Astrocyte of the cerebellum (primary cell): ENCODE measurements around the gene KIF15.

Source experiments
- DNase-seq: peaks from one replicate; pipeline ENCODE4 v3.0.0-alpha.2; 2011; ENCODE audit warnings: low read depth
- H3K4me3 ChIP-seq: 2 replicates; pipeline ENCODE4 v1.5.1; 2011; ENCODE audit warnings: mild to moderate bottlenecking, low read depth, low read length, moderate library complexity
- in situ Hi-C: cut with HindIII; loops from 2 replicates; pipeline ENCODE4 v1.10.0; 2017; ENCODE audit warnings: low sequenced_read_pairs
- TF ChIP-seq, protein P1 (sequence below): IDR thresholded peaks from 2 replicates; pipeline ENCODE4 v1.5.1; 2012; ENCODE audit warnings: low read length, low read depth, moderate library complexity, mild to moderate bottlenecking; ENCODE audit errors: missing control alignments

KIF15 gene

DNA sequence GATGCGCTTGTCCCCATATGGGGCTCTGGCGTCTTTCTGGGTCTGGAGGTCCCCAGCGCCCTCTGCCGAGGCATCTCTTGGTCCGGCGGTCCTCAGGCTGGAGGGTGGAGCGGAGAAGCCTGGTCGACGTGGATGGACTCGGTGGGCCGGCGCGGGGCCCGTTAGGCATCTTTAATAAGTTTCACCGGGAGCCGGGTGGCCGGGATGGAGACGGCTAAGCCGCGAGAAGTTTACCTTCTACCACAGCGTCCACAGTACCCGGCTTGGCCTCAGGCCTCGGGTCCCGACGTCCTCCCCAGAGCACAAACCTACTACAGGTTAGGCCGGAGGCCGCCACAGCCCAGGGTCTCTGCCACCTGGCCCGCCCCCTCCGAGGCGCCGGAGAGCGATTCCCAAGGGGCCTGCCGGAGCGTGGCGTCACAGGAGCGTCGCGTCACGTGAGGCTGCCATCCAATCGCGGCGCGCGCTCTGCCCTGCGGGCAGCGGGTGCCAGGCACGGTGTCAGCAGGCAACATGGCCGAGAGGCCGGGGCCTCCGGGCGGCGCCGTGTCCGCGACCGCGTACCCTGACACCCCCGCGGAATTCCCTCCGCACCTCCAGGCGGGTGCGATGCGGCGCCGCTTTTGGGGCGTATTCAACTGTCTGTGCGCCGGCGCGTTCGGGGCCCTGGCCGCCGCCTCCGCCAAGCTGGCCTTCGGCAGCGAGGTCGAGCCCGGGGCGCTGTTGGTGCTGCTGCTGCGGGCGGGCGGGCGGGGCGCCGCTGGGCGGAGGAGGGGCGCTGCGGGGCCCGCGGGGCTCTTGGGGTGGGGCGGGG lies 100.0 kb downstream of the KIF15 start, which contains the start of gene TMEM42:
Gene TMEM42, plus strand, starts transcription at position 501 of the 814 bp plus-strand sequence. Its CDS starts 13 bp downstream, at position 514.
- TF ChIP-seq, protein P1, sequence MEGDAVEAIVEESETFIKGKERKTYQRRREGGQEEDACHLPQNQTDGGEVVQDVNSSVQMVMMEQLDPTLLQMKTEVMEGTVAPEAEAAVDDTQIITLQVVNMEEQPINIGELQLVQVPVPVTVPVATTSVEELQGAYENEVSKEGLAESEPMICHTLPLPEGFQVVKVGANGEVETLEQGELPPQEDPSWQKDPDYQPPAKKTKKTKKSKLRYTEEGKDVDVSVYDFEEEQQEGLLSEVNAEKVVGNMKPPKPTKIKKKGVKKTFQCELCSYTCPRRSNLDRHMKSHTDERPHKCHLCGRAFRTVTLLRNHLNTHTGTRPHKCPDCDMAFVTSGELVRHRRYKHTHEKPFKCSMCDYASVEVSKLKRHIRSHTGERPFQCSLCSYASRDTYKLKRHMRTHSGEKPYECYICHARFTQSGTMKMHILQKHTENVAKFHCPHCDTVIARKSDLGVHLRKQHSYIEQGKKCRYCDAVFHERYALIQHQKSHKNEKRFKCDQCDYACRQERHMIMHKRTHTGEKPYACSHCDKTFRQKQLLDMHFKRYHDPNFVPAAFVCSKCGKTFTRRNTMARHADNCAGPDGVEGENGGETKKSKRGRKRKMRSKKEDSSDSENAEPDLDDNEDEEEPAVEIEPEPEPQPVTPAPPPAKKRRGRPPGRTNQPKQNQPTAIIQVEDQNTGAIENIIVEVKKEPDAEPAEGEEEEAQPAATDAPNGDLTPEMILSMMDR, result peak; percentile 42
- DNase-seq, result peak; percentile 70
- in situ Hi-C loops, result no loop called here
- peak within 1 kb of the TSS; percentile 64 for H3K4me3 ChIP-seq

DNA sequence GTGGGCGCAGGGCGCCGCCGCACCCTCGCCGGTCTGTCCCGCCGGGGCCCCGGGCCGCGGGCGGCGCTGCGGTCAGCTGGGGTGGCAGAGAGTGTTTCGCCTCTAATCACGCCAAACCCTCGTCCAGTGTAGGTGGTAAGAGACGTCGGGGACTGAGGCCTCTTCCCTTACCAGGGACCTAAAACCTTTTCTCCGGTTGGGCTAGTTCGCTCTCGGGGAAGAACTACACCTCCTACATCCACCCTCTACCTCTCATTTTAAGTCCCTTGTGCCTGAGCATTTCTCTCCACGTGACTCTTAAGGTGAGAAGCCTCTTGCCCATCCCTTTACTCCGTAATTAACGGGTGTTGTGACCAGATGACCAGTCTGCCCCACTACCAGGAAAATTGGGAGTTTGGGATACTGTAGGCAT lies 100.6 kb downstream of the KIF15 start:
- in situ Hi-C loops, result no loop called here
- TF ChIP-seq, protein P1, result no peak
- no peak for DNase-seq
- H3K4me3 ChIP-seq, result peak overlapping the region; percentile 64

DNA sequence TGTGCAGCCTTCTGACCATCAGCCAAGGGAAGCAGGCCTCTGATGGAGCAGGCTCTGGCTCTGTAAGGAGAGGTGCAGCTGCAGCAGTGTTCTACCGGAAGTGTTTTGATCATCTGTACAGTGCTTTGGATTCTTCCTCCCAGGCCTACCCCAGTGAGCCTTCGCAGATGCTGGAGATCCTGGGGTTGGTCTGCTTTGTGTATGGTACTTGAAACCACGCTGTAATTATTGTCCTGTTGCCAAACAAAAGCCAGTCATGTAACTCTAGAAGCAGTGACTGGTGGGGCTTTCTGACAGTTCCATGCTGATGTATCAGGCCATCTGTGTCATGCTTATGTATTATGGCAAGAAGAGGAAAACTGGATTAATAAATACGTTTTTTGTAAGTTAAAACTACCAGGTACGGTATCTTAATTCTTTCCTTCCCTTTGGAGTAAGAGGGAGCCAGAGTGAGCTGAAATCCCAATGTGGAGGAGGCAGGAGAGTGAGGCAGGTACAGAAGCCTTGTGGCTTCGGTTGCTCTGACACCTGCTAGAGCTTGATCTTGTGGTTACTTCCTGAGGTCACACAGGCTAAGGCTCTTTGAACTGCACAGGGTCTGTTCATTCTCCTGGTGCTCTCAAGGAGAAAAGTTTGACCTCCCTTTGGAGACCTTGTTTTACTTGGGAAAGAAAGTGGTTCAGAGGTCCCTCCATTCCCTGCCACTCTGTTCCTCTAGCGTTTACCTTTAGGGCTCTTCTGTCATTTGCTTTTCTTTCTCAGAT lies 103.9 kb downstream of the KIF15 start:
- H3K4me3 ChIP-seq, result no peak overlapping the region
- in situ Hi-C loops, result no loop called here
- DNase-seq, result no peak
- TF ChIP-seq, protein P1, result no peak

DNA sequence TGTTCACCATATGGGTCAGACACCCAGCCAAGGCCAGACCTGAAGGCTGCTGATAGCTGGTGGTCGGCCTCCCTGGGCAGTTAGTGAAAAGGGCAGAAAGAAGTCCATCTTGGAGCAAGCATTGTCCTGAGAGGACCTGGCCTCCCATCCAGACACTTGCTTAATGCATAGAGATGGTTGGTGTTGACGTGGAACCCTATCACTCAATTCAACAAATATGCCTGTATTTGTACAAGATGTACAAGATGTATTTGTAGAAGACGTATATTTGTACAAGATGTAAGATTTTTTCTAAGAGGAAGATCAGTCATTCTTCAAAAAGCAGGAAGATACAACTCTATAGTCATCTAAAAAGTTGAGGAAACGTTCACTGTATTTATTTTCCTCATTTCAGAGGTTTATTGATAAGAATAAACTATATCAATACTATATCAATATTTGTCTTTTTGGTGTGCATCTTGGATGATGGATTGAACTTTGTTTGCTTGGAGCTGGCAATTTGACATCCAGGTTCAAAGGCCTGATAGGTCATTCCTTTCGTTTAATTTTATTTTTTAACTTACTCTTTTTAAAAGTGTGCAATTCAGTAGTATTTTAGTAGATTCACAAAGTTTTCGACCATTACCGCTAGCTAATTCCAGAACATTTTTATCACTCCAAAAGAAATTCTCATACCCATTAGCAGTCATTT lies 106.0 kb downstream of the KIF15 start:
- TF ChIP-seq, protein P1, result no peak
- no peak overlapping the region for H3K4me3 ChIP-seq
- in situ Hi-C loops, result no loop called here
- DNase-seq, result no peak

DNA sequence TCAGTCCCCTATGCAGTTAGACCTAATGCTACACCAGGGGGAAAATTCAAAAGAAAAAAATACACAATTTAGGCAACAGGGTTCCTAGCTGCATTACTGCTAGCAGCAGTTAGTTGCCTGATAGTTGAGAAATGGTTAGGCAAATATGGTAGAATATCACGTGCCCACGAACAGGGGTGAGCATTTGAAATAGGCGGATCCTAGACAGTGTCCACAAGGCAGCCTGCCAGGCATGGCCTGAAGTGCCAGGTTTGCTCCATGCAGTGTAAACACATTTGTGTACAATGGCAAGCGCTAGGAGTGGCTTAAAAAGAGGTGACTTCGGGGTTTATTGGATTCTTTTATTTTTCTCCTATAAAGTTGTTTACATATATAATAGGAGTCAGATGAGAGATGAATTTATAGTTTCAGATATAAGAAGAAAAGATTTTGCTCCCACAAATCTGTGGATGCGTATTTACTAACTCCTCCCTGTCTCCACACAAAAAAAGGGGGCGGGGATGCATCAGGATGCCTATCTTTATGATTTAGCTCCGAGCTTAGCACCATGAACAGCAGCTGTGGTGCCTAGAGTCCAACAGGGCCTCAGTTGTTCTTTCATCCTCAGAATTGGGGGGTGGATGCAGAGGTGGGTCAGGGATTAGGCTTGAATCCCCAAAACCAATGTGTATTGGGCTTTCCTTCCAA lies 108.9 kb downstream of the KIF15 start:
- TF ChIP-seq, protein P1, result no peak
- no peak for DNase-seq
- in situ Hi-C loops, result no loop called here
- H3K4me3 ChIP-seq, result no peak overlapping the region

DNA sequence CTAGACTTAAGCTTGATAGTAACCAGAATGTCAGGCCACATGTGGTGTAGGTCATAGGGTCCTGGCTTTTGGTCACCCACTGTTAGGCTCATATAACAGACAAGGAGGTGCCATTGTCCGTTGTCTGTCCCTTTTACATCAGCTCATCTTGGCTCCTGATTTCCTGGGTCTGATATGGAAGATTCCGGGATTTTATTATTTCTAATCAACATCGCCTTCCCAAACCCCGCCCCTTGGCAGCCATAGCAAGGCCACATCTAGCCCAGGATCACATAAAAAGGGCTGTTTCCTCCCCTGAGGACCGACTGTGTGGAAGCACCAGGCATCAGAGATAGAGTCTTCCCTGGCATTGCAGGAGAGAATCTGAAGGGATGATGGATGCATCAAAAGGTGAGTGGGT lies 112.7 kb downstream of the KIF15 start, which contains the start of gene TGM4:
Gene TGM4, plus strand, starts transcription at position 301 of the 400 bp plus-strand sequence. Its CDS starts 71 bp downstream, at position 372.
- no peak within 1 kb of the TSS for H3K4me3 ChIP-seq
- DNase-seq, result no peak
- in situ Hi-C loops, result no loop called here
- TF ChIP-seq, protein P1, result no peak
